Neuronal stem cell (in vitro differentiated cells): ENCODE results near the gene C1S.

Experiments
- DNase-seq: peaks from one replicate; pipeline ENCODE4 v3.0.0-alpha.2; 2013; ENCODE audit warnings: low spot score
- H2AFZ ChIP-seq: one replicate; pipeline ENCODE4 v1.6.1; 2013; ENCODE audit warnings: mild to moderate bottlenecking, low read length, inconsistent platforms
- H2AK5ac ChIP-seq: 2 replicates; pipeline ENCODE4 v1.6.1; 2013; ENCODE audit warnings: low read depth, mild to moderate bottlenecking, inconsistent platforms, low read length, moderate library complexity, mixed read lengths
- H2BK120ac ChIP-seq: 2 replicates; pipeline ENCODE4 v1.6.1; 2013; ENCODE audit warnings: low read depth, mild to moderate bottlenecking, inconsistent platforms, low read length, moderate library complexity, mixed read lengths
- H2BK12ac ChIP-seq: one replicate; pipeline ENCODE4 v1.6.1; 2013; ENCODE audit warnings: low read length, inconsistent platforms
- H2BK15ac ChIP-seq: 2 replicates; pipeline ENCODE4 v1.6.1; 2013; ENCODE audit warnings: mild to moderate bottlenecking, low read length, inconsistent platforms, mixed read lengths
- H2BK5ac ChIP-seq: one replicate; pipeline ENCODE4 v1.6.1; 2013; ENCODE audit warnings: inconsistent platforms, mild to moderate bottlenecking, low read length, moderate library complexity
- H3K14ac ChIP-seq: one replicate; pipeline ENCODE4 v1.6.1; 2013; ENCODE audit warnings: low read length, inconsistent platforms
- H3K18ac ChIP-seq: 2 replicates; pipeline ENCODE4 v1.6.1; 2013; ENCODE audit warnings: low read length, inconsistent platforms
- H3K23ac ChIP-seq: 2 replicates; pipeline ENCODE4 v1.6.1; 2013; ENCODE audit warnings: low read depth, mild to moderate bottlenecking, mixed read lengths, low read length, inconsistent platforms; ENCODE audit not compliant: poor library complexity
- H3K27ac ChIP-seq: replicated peaks from 3 replicates; pipeline ENCODE4 v1.5.1; 2013; ENCODE audit warnings: low read length, inconsistent platforms
- H3K27me3 ChIP-seq, 3 experiments: 2 replicates each; pipeline ENCODE4 v1.6.1; 2013; ENCODE audit warnings: low read length in 3 of 3, mild to moderate bottlenecking in 2 of 3, inconsistent platforms in 1 of 3, low read depth in 1 of 3, mixed read lengths in 1 of 3, moderate library complexity in 1 of 3; ENCODE audit not compliant: control insufficient read depth in 3 of 3, insufficient read depth in 3 of 3
- H3K36me3 ChIP-seq, 2 donors: replicated peaks in 1 of 2; 2 replicates each; pipeline ENCODE4 v1.6.1; 2013; ENCODE audit warnings: low read length in 2 of 2; ENCODE audit not compliant: control insufficient read depth in 2 of 2, insufficient read depth in 2 of 2
- H3K4ac ChIP-seq: 2 replicates; pipeline ENCODE4 v1.6.1; 2013; ENCODE audit warnings: inconsistent platforms, mild to moderate bottlenecking, low read length, moderate library complexity
- H3K4me1 ChIP-seq, 2 donors: 1 replicate in 1 of 2; 2 replicates in 1 of 2; pipeline ENCODE4 v1.6.1; 2013; ENCODE audit warnings: low read length in 2 of 2, low read depth in 1 of 2; ENCODE audit not compliant: control insufficient read depth in 2 of 2, insufficient read depth in 1 of 2
- H3K4me2 ChIP-seq: one replicate; pipeline ENCODE4 v1.6.1; 2013; ENCODE audit warnings: mild to moderate bottlenecking, low read length, inconsistent platforms; ENCODE audit not compliant: insufficient read depth, poor library complexity, severe bottlenecking
- H3K4me3 ChIP-seq, 2 donors: 2 replicates each; pipeline ENCODE4 v1.5.1; 2013; ENCODE audit warnings: low read length in 2 of 2, mild to moderate bottlenecking in 2 of 2, inconsistent platforms in 1 of 2, moderate library complexity in 1 of 2
- H3K79me1 ChIP-seq: one replicate; pipeline ENCODE4 v1.6.1; 2013; ENCODE audit warnings: low read depth, mild to moderate bottlenecking, inconsistent platforms, low read length, moderate library complexity
- H3K9ac ChIP-seq: one replicate; pipeline ENCODE4 v1.6.1; 2013; ENCODE audit warnings: mild to moderate bottlenecking, low read depth, low read length, inconsistent platforms; ENCODE audit not compliant: poor library complexity
- H3K9me3 ChIP-seq, 2 donors: replicated peaks in 1 of 2; 2 replicates each; pipeline versions ENCODE3 to v1.6.1; 2013; ENCODE audit warnings: low read length in 2 of 2, mild to moderate bottlenecking in 2 of 2, inconsistent platforms in 1 of 2, low read depth in 1 of 2, mixed read lengths in 1 of 2, moderate library complexity in 1 of 2; ENCODE audit not compliant: control insufficient read depth in 2 of 2, insufficient read depth in 1 of 2
- H4K8ac ChIP-seq: one replicate; pipeline ENCODE4 v1.6.1; 2013; ENCODE audit warnings: low read depth, mild to moderate bottlenecking, inconsistent platforms, low read length, moderate library complexity
- H4K91ac ChIP-seq: one replicate; pipeline ENCODE4 v1.6.1; 2013; ENCODE audit warnings: low read length, low read depth, mild to moderate bottlenecking, inconsistent platforms; ENCODE audit not compliant: poor library complexity
- WGBS, 2 donors: extraction: QIAGEN DNeasy Blood & Tissue Kit; methylation state at CpG; one replicate each; pipeline ENCODE4 v1.1.7; 2013; ENCODE audit warnings: missing lambda C conversion rate in 2 of 2, mixed read lengths in 1 of 2; ENCODE audit not compliant: insufficient read length in 2 of 2, insufficient replicate concordance in 1 of 2; ENCODE audit errors: extremely low coverage in 2 of 2; 5-methylcytosine and 5-hydroxymethylcytosine counted together

C1S gene

GRCh38 chr12:7091171-7091570, 30.7 kb downstream of the C1S start:
- no peak overlapping the region for H3K14ac ChIP-seq
- peaks cover 6 to 14% of the 10 kb centered on the region in 2 donors for H3K4me1 ChIP-seq
- H2BK12ac ChIP-seq, result no peak overlapping the region
- H4K8ac ChIP-seq, result no peak overlapping the region
- peak overlapping the region; percentile 77 for H2AFZ ChIP-seq
- no CpG with 5 or more reads among the region's 7 CpGs for WGBS, 2 donors
- no peak for DNase-seq
- H3K4me2 ChIP-seq, result no peak overlapping the region
- H4K91ac ChIP-seq, result no peak overlapping the region
- H3K23ac ChIP-seq, result no peak overlapping the region
- no peaks in the 10 kb centered on the region for H3K27me3 ChIP-seq
- H3K9ac ChIP-seq, result no peak overlapping the region
- H3K4me3 ChIP-seq, result no peak overlapping the region
- no peak overlapping the region for H2BK120ac ChIP-seq
- H3K18ac ChIP-seq, result no peak overlapping the region
- peak overlapping the region; percentile 41 for H2BK15ac ChIP-seq
- no peaks in the 10 kb centered on the region for H3K9me3 ChIP-seq
- H3K27ac ChIP-seq, result no peak overlapping the region
- no peak overlapping the region for H3K4ac ChIP-seq
- no peak overlapping the region for H2BK5ac ChIP-seq
- H3K36me3 ChIP-seq, result no peaks in the 10 kb centered on the region
- H3K79me1 ChIP-seq, result no peaks in the 10 kb centered on the region
- no peak overlapping the region for H2AK5ac ChIP-seq

DNA sequence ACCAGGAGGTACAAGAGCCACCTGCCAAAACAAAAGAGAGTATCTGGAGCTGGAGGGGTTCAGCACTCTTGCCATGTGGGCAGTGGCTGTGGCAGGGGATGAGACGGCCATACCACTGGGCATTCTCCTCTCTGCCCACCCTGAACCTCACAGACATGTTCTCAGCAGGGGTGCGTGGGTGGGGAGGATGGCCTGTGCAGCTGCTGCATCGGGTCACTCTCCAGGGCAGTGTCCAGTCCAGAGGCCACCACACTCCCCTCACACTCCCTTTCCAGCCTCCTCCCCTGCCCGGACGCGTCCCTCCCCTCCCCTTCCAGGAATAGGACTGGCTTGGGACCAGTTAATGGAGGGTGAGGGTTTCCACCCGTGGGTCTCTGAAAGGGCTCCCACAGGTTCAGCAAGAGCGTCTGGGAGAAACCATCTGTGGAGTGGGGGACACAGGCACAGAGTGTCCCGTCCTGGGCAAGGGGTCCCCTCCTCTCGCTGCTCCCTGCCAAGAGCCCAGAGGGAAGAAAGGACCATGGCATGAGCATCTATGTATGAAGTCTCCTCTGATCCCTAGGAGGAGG, 31.2 kb downstream of the C1S start:
- Histone ChIP-seq H3K23ac (peak overlapping the region; percentile 26), H3K4me3 (no peak overlapping the region), H2AK5ac (peak overlapping the region; percentile 64), H2BK15ac (peak overlapping the region; percentile 41), H3K4me2 (no peak overlapping the region), H3K9ac (no peak overlapping the region), H3K27me3 (no peaks in the 10 kb centered on the region), H3K4ac (no peak overlapping the region), H3K18ac (peak overlapping the region; percentile 53), H3K14ac (no peak overlapping the region), H3K4me1 (peaks cover 6 to 14% of the 10 kb centered on the region in 2 donors), H3K27ac (no peak overlapping the region), H3K9me3 (no peaks in the 10 kb centered on the region), H2BK120ac (no peak overlapping the region), H3K36me3 (no peaks in the 10 kb centered on the region), H3K79me1 (peaks cover 1% of the 10 kb centered on the region), H2AFZ (peak overlapping the region; percentile 69), H2BK5ac (no peak overlapping the region), H2BK12ac (no peak overlapping the region), H4K91ac (no peak overlapping the region), H4K8ac (no peak overlapping the region)
- DNase-seq, result no peak
- no CpG with 5 or more reads among the region's 10 CpGs for WGBS, 2 donors

- Histone ChIP-seq H3K36me3 (no peaks in the 10 kb centered on the region), H4K8ac (no peak within 1 kb of the TSS), H3K79me1 (peaks cover 1% of the 10 kb centered on the region), H3K14ac (no peak within 1 kb of the TSS), H2BK120ac (no peak within 1 kb of the TSS), H3K9me3 (no peaks in the 10 kb centered on the region), H3K18ac (peak within 1 kb of the TSS; percentile 53), H3K9ac (no peak within 1 kb of the TSS), H2AK5ac (peak within 1 kb of the TSS; percentile 64), H3K4me1 (peaks cover 6 to 14% of the 10 kb centered on the region in 2 donors), H3K27ac (no peak within 1 kb of the TSS), H3K23ac (peak within 1 kb of the TSS; percentile 26), H4K91ac (no peak within 1 kb of the TSS), H3K4me3 (peak within 1 kb of the TSS in 1 of 2 donors; percentile 59), H2BK5ac (no peak within 1 kb of the TSS), H3K27me3 (no peaks in the 10 kb centered on the region), H2AFZ (peak within 1 kb of the TSS; percentile 69), H2BK15ac (peak within 1 kb of the TSS; percentile 41), H3K4ac (no peak within 1 kb of the TSS), H2BK12ac (no peak within 1 kb of the TSS), H3K4me2 (peak within 1 kb of the TSS; percentile 59)
- peak; percentile 68 for DNase-seq
- no CpG with 5 or more reads among the region's 16 CpGs for WGBS, 2 donors
These were observed 31.9 kb downstream of the C1S start, which contains the start of gene C1R for GRCh38 chr12:7092229-7092985. Gene C1R (minus strand): TSS chr12:7092445. CDS start chr12:7092388, 57 bp downstream.

GRCh38 chr12:7092986-7093460, 32.5 kb downstream of the C1S start:
- no peaks in the 10 kb centered on the region for H3K27me3 ChIP-seq
- H3K23ac ChIP-seq, result no peak overlapping the region
- H2AK5ac ChIP-seq, result no peak overlapping the region
- H3K4me2 ChIP-seq, result no peak overlapping the region
- no CpG with 5 or more reads among the region's 8 CpGs for WGBS, 2 donors
- H3K4me1 ChIP-seq, result peaks cover 6 to 14% of the 10 kb centered on the region in 2 donors
- H3K4me3 ChIP-seq, result no peak overlapping the region
- DNase-seq, result no peak
- no peak overlapping the region for H2BK5ac ChIP-seq
- no peak overlapping the region for H3K4ac ChIP-seq
- no peak overlapping the region for H2BK15ac ChIP-seq
- no peak overlapping the region for H3K14ac ChIP-seq
- H2BK120ac ChIP-seq, result no peak overlapping the region
- H3K27ac ChIP-seq, result no peak overlapping the region
- H3K9me3 ChIP-seq, result no peaks in the 10 kb centered on the region
- H3K18ac ChIP-seq, result no peak overlapping the region
- H4K8ac ChIP-seq, result no peak overlapping the region
- no peak overlapping the region for H4K91ac ChIP-seq
- H2BK12ac ChIP-seq, result no peak overlapping the region
- H3K36me3 ChIP-seq, result peaks cover 0 to 2% of the 10 kb centered on the region in 2 donors
- H2AFZ ChIP-seq, result peak overlapping the region; percentile 69
- no peak overlapping the region for H3K9ac ChIP-seq
- peaks cover 1% of the 10 kb centered on the region for H3K79me1 ChIP-seq
